Fibroblast of villous mesenchyme (primary cell): ENCODE data around the gene CBARP. TPM values are rescaled to one million over a fixed set of nuclear protein-coding genes. Genes with fewer than 3 reads are reported as not detected.
"Not testable (repeated sequence)": the region's sequence is repeated elsewhere in the genome, so short reads cannot be mapped to it uniquely, and the experiment has no call there.

Experiments
- DNase-seq: peaks from one replicate; pipeline ENCODE4 v3.0.0-alpha.2; 2010; ENCODE audit warnings: low read depth
- H3K4me3 ChIP-seq: 2 replicates; pipeline ENCODE4 v1.5.1; 2011; ENCODE audit warnings: low read depth, mild to moderate bottlenecking, low read length
- CTCF ChIP-seq: IDR thresholded peaks from 2 replicates; pipeline ENCODE4 v1.5.1; 2012; ENCODE audit warnings: low read depth, mild to moderate bottlenecking, low read length; ENCODE audit not compliant: insufficient read depth
- total RNA-seq: library from RNA; depleted of rRNA; stranded (reverse); fragments of >200 nt; gene quantifications from 2 replicates; pipeline ENCODE4 v1.2.3, GENCODE V29; 2012

The CBARP gene
- total RNA-seq, 1 donor, result 6.0 TPM

- DNase-seq, result no peak
- TF ChIP-seq CTCF, result no peak
- no peak overlapping the region for H3K4me3 ChIP-seq
Measured at GRCh38 chr19:1210227-1210538, 27.6 kb downstream of the CBARP start.

- DNase-seq, result not testable (repeated sequence)
- H3K4me3 ChIP-seq, result peak overlapping the region; percentile 23
Measured at GRCh38 chr19:1208830-1209229, 29.0 kb downstream of the CBARP start.

GRCh38 chr19:1206864-1207450, 30.8 kb downstream of the CBARP start:
- no peak for TF ChIP-seq CTCF
- no peak for DNase-seq
- peak overlapping the region; percentile 80 for H3K4me3 ChIP-seq

- no peak for DNase-seq
- H3K4me3 ChIP-seq, result peak overlapping the region; percentile 80
- no peak for TF ChIP-seq CTCF
Measured at GRCh38 chr19:1206150-1206863, 31.5 kb downstream of the CBARP start.

- peak within 1 kb of the TSS; percentile 80 for H3K4me3 ChIP-seq
- TF ChIP-seq CTCF, result no peak
- DNase-seq, result peak; percentile 98
Measured at GRCh38 chr19:1205114-1206099, 32.4 kb downstream of the CBARP start, which contains the start of gene STK11. TSS of gene STK11 (plus strand) at chr19:1205778. CDS start at chr19:1206914, 1,136 bp downstream.

GRCh38 chr19:1200614-1201013, 37.2 kb downstream of the CBARP start:
- DNase-seq, H3K4me3 ChIP-seq: not testable (repeated sequence)

- TF ChIP-seq CTCF, result no peak
- H3K4me3 ChIP-seq, result no peak overlapping the region
- no peak for DNase-seq
Measured at GRCh38 chr19:1199531-1199930, 38.3 kb downstream of the CBARP start.
